ENCODE measurements around the gene RUNX3.

DNA sequence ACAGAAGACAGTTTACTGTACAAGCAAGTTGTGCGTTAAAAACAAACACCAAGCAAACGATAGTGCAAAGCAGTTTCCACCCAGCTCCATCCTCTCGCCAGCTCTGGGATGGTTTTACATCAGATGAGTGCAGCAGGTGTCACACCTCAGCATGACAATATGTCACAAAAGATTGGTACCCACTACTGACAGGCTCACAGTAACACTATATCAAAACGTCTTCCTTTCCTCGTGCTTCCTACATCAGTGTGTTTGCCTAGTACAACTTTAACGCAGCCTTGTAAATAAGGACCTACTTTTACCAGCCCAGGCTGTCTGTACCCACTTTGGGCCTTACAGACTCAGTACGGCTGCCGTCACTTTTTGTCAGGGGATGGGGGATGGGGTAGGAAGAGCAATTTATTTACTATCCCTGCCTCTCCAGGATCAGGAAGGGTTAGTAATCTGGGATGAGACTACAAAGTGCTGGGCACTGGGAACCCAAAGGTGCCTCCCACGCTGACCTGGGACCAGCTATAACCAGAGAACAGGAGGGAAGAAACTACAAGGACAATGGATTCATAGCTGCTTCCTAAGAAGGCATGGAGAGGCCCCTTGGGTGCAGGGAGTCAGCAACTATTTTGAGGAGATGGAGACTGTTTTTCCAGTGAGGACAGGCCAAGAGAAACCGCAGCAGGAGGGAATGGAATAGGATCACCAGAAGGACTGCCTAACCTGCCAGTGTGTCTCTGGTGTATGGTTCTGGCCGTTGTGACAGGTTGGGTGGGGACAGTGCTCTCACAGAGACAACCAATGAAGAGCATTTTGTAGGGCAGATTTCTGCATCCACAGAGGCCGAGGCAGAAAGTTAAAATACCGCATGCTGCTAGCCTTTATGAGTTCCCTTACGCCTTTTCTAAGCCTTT, 30.2 kb downstream of the RUNX3 start:
- TF ChIP-seq, protein P1, sequence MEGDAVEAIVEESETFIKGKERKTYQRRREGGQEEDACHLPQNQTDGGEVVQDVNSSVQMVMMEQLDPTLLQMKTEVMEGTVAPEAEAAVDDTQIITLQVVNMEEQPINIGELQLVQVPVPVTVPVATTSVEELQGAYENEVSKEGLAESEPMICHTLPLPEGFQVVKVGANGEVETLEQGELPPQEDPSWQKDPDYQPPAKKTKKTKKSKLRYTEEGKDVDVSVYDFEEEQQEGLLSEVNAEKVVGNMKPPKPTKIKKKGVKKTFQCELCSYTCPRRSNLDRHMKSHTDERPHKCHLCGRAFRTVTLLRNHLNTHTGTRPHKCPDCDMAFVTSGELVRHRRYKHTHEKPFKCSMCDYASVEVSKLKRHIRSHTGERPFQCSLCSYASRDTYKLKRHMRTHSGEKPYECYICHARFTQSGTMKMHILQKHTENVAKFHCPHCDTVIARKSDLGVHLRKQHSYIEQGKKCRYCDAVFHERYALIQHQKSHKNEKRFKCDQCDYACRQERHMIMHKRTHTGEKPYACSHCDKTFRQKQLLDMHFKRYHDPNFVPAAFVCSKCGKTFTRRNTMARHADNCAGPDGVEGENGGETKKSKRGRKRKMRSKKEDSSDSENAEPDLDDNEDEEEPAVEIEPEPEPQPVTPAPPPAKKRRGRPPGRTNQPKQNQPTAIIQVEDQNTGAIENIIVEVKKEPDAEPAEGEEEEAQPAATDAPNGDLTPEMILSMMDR (conservative IDR thresholded peaks at IDR 0.05; ENCODE audit: low read depth, low read length) = no peak
- no peak for TF ChIP-seq EZH2 (IDR thresholded peaks at IDR 0.05; ENCODE audit: low read length, unreplicated experiment)
- no peak for TF ChIP-seq EZH2phosphoT487 (IDR thresholded peaks at IDR 0.05; ENCODE audit: borderline replicate concordance, low read length)
